NCI-H2081 treated with DMSO at 0.1 percent for 48 hours (cell line): ENCODE data around the gene DGKI.

Source experiments
- DNase-seq: peaks from one replicate; lab custom pipeline; 2025; lab: John Stamatoyannopoulos, UW

Gene DGKI

GRCh38 chr7:137687556-137688265, 159.1 kb downstream of the DGKI start:
- DNase-seq: no peak

DNA sequence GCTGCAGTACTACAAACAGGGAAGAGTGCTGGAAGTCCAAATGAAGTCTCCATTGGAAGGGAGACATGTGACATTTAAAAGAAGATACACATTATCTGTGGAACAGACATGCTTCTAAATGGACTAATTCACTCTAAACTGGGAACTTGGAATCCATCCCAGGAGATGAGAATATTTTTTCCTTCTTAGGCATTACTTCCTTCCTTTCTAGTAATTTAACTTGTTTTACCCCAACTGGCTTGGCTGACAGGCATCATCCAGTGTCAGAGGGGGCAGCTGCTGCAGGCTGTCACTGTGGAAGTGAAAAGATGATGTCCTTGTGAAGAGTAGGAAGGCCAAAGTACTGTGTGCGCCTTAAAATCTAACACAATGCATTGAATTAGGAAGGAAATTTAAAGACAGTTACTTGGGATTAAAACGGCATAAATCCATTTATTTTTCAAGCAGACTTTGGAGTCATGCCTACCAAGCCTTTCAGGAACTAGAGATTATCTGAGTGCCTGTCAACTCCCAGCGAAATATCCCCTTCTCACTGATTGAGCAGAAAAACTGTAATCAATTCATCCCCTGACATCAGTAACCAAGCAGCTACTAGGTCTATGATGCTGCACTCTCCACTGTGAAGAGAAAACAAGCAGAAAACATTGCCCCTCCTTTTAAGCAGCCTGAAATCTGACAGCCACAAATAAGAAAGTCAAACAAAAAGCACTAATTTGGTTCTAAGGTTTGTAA, 161.2 kb downstream of the DGKI start:
- no peak for DNase-seq

GRCh38 chr7:137684776-137685175, 162.0 kb downstream of the DGKI start:
- DNase-seq: no peak

- no peak for DNase-seq
Measured at GRCh38 chr7:137684316-137684715, 162.5 kb downstream of the DGKI start.

GRCh38 chr7:137682596-137682995, 164.2 kb downstream of the DGKI start:
- DNase-seq: no peak

DNA sequence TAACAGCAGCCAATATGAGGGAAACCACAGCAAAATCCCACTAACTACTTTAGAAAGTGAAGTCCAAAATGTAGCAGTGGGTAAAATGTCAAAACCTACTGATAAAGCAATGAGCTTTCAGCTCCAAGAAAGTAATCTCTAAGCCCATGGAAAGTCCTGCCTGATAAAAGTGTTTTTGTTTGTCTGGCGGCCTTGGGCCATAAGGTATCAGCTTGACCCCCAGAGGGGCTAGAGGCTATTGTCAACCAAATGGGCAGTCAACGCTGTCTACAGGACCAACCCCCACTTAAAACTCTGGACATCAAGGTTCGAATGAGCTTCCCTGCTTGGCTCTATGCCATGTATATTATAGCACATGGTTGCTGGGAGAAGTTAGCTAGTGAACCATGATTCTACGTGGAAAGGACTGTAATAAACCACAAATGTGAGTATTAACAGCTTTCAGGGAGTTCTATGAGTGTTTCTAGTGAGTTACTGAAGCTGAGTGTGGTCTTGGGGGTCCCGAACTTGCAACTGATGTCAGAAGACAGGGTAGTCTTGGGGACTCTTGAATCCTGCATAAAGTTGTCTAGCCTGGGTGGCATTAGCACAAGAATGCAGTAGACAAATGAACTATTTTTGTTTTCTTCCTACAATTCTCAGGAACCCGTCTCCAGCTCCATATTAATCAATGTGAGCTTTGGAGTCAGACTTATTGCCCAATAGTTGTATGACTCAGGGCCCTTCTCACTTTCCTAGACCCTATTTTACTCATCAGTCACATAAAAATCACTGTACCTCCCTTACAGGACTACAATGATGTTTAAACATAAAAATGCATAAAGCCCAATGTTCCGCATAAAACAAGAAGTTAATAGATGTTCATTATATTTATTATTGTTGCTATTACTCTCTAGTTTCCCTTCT, 164.9 kb downstream of the DGKI start:
- no peak for DNase-seq

DNA sequence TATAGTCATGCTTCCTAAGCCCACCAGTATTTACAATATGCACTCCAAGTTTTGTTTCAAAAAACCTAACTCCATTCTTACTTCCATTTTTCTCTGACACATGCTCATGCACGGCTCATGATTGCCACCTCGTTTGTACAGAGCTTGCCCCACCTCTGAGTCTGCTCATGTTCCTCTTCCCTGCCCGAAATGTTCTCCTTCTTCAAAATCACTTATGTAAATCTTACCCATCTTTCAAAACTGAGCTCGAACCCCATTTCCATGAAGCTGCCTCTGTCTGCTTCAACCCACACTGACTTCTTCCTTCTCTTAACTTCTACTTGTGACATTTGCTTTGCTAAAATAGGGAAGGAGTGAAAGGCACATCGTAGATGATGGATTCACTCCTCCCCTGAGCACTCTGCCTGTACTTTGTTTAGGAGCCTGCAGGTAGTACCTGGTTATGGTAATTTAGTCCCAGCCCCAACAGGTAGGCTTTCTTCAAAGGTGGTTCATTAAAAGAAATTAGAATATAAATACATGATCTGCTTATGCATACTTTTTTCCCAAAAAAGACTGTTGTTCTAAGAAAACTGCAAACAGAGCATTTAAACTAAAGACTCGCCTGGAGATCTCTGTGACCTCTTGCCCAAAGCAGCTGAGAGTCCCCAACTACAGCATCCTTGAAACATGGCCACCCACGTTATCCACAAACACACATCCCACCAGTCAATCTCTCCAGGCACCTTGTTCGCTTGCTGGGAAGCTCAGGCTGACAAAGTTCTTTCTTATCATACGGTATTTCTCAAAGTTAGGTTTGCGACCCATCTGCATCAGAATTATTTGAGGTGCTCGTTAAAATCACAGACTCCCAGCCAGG, 172.0 kb downstream of the DGKI start:
- no peak for DNase-seq

- DNase-seq: no peak
Measured at GRCh38 chr7:137674048-137674447, 172.7 kb downstream of the DGKI start.

GRCh38 chr7:137671920-137672319, 174.9 kb downstream of the DGKI start:
- no peak for DNase-seq

- no peak for DNase-seq
Measured at GRCh38 chr7:137670222-137671064, 176.3 kb downstream of the DGKI start.

DNA sequence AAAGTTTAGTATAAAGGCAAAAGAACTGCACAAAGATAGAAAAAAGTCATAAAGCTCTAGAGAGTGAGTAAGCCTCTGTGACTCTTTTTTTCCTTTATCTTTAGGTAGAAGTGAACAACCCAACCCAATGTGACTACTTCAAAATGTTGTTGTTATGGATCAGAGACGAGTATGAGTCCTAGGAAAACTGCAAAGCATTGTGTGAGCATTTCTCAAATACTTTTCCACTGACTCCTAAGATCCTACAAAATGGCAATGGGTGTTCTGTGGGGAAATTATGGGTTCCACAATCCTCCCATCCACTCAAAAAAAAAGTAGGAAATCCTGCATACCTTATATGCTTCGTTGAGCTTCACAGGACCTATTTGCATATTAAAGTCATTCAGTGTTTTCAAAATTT, 177.1 kb downstream of the DGKI start:
- DNase-seq: no peak

- DNase-seq: no peak
Measured at GRCh38 chr7:137668404-137668803, 178.4 kb downstream of the DGKI start.

DNA sequence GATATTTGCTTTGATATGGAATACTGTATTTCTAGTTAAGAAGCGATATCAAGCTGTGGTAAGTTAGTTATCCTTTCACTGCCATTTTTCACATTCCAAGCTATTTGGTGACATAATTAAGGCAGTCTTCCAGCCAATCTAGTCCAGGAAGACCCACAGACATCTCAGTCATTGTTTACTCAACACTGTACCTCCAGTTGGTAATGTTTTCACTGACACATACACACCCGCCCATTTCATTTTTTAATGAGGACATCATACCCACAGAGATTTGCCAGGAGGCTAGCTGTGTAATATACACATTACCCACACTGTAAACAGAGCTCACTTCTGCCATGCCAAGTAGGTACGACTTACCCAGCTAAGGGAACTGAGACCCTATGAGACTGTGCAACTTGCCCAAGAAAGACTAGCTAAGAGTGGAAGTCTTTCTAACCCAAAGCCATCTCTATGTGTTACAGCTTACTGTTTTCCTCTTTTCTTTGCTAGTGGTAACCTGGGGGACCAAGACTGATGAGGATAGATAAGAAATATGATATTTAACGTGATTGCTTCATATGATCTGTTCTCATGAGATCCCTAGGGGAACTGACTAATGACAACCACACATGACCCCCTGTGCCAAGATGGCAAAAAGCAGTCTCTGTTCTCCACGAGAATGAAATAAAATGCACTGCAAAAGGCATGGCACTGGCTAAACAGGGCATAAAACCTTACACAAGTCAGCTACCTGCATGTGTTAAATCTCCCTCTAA, 179.0 kb downstream of the DGKI start:
- no peak for DNase-seq

GRCh38 chr7:137664846-137665245, 181.9 kb downstream of the DGKI start:
- no peak for DNase-seq

DNA sequence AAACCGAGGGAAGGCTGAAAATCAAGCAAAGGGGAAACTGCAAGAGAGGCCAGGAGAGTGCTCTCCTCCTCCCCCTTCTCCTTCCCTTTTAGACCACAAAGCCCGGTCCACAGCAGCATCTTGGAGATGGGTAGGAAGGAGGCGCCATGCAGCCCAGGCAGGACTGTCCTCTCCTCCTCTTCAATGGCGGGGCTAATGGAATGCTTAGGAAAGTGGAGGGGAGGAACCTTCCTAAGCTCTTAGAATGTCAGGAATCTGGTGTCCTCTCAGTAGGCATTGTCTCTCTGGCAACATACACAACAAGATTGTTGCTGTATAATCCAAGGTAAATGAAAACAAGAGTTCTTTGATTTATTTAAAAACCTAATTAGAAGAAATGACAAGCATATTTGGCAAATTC, 185.1 kb downstream of the DGKI start:
- DNase-seq: no peak

DNA sequence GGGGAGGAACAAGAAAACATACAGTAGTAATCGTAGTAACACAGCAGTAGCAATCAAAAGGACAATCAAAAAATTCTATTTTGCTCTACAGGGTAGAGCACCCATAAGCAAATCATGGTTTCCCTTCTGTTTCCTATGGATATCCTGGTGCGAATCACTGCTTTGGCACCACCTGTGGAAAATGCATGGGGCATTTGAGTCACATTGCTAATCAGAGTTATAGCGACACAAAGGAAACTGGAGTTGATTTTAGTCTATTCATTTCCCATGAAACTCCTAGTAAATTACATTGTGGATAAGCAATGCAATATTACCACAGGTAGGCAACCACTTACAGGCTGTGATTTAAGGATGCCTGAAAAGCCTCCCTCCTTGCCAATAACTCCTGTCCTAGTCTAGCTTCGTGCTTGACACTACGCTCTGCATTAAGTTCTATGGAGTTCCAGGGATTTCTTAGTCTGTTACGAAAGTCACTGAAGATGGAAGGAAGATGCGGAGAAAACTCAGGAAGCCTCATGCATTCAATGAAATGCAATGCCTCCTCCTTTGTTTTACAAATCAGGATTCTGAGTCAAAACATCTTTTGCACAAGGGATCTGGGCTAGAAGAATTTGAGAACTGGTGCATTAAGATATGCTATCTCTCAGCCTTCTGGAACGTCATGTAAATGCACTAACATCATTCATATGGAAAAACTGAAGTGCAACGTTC, 188.4 kb downstream of the DGKI start:
- no peak for DNase-seq

GRCh38 chr7:137657476-137658189, 189.1 kb downstream of the DGKI start:
- no peak for DNase-seq

- no peak for DNase-seq
Measured at GRCh38 chr7:137656850-137657232, 189.9 kb downstream of the DGKI start.
